Retina (tissue), 1 donor: ENCODE data around the gene MCM5.

Experiments
- DNase-seq: peaks from one replicate; pipeline ENCODE4 v3.0.0-alpha.2; 2016

MCM5 gene

DNA sequence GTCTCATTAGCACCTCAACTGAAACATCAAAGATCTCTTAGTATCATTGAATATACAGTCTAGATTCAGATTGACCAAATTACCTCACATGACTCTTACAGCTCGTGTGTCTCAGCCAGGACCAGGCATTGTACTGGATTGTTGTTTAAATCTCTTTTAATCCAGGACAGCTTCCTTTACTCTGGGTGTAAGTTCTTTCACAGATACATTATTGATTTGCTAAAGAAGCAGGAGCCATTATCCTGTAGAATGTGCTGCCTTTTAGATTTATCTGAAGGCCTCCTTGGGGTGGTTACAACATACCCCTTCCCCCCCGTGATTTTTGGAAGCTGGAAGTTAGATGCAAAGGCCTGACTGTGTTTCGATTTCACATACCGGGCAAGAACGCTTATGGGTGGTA, 4.2 kb downstream of the MCM5 start:
- DNase-seq = no peak

GRCh38 chr22:35406443-35406842, 6.5 kb downstream of the MCM5 start:
- DNase-seq = no peak

GRCh38 chr22:35407362-35407761, 7.4 kb downstream of the MCM5 start:
- DNase-seq = no peak

DNA sequence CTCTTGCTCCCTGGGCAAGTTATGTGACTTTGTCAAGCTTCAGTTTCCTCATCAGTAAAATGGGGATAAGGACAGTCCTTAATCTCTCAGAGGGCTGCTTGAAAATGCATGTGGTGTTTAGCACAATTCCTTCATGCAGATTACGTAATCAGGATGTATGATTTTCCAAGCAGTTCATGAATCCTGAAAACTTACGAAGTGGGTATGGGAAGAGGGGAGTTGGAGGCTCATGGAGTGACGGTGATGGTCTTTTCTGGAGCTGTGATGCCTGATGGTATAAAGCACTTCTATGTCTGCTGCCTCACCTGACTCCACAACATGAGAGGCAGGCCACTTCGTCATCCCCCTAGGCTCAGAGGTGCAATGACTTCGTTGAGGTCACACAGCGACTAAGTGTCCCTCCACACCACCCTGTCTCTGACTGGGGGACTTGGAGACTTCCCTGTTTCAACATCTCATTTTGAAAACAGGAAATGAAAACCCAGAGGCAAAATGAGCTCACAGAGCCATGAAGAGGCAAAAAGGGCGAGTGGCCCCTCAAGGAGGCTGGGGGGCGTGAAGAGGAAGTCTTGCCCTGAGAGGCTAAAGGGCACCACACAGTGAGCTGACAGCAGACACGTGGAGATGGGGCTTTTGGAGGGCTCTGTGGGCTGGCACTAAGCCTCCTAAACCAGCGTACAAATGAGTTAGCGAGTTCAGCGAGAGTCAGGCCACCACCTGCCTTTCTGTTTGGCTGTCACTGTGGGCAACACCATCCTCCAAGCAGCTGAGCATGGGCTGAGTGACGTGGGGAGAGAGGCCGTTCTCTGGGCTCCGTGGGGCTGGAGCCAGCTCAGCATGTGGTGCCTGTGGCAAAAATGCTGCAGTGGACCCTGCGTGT, 10.1 kb downstream of the MCM5 start:
- no peak for DNase-seq

DNA sequence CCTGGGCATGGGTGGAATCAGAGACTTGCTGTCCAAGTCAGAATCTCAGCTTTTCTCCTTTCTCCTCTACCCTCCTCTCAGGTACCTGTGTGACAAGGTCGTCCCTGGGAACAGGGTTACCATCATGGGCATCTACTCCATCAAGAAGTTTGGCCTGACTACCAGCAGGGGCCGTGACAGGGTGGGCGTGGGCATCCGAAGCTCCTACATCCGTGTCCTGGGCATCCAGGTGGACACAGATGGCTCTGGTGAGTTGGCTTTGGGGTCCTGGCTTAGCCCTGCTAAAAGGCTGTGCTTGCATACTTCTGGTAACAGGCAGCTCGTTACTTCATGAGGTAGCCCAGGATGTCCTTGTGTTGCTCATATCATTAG, 10.7 kb downstream of the MCM5 start:
- no peak for DNase-seq

GRCh38 chr22:35411102-35411501, 11.2 kb downstream of the MCM5 start:
- no peak for DNase-seq

DNA sequence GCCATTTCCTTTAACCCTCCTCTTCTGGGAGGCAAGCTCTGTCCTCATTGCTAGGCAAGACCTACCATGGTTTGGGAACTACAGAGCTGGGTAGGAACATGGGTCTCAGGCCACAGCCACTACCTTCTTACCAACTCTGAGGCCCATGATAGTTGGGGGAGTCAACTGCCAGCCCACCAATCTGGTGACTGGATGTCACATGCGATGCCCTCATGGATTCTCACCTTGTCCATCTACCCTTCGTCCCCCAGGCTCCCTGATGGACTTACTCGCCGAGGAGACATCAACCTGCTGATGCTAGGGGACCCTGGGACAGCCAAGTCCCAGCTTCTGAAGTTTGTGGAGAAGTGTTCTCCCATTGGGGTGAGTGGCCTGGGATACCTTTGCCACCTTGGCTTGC, 13.7 kb downstream of the MCM5 start:
- no peak for DNase-seq

- DNase-seq = no peak
Measured at GRCh38 chr22:35417606-35418005, 17.7 kb downstream of the MCM5 start.

DNA sequence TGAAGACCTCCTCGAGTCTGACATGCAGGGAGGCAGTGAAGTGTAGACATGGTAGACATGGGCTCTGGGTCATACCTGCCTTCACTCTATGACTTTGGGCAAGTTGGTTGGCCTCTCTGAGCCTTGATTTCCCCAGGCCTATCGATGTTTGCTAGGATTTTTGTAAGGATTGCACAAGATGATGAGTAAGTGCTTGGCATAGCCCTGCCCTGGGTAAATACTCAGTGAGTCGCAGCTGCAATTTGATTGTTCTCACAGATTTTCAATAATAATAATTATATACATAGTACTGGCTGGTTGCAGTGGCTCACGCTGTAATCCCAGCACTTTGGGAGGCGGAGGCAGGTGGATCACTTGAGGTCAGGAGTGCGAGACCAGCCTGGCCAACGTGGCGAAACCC, 18.1 kb downstream of the MCM5 start:
- DNase-seq = no peak

GRCh38 chr22:35418731-35419130, 18.8 kb downstream of the MCM5 start:
- DNase-seq = no peak

- DNase-seq = no peak
Measured at GRCh38 chr22:35419756-35420155, 19.8 kb downstream of the MCM5 start.

GRCh38 chr22:35421121-35421520, 21.2 kb downstream of the MCM5 start:
- no peak for DNase-seq

DNA sequence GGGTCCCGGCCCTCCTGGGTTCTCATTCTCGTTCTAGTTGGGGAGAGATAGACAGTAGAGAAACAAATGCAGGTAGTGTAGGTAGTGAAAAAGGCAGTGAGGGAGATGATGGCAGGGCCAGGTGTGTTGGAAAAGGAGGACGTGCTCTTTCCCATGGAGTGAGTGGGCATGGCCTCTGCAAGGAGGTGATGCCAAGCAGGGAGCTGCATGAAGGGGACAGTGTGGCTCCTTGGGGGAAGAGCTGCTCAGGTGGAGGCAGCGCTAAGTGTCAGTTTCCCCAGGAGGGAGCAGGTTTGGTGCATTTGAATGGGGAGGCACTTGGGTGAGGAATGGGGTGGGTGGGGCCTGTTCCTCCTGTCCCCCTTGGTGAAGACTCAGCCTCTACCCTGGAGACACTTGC, 22.2 kb downstream of the MCM5 start:
- DNase-seq = no peak

- no peak for DNase-seq
Measured at GRCh38 chr22:35422936-35423335, 23.0 kb downstream of the MCM5 start.

DNA sequence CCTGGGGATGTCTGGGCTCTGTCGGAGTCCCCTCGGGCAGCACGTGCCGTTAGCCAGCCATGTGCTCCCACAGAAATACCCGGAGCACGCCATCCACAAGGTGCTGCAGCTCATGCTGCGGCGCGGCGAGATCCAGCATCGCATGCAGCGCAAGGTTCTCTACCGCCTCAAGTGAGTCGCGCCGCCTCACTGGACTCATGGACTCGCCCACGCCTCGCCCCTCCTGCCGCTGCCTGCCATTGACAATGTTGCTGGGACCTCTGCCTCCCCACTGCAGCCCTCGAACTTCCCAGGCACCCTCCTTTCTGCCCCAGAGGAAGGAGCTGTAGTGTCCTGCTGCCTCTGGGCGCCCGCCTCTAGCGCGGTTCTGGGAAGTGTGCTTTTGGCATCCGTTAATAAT, 24.1 kb downstream of the MCM5 start:
- no peak for DNase-seq

- DNase-seq = no peak
Measured at GRCh38 chr22:35424761-35425160, 24.8 kb downstream of the MCM5 start.

DNA sequence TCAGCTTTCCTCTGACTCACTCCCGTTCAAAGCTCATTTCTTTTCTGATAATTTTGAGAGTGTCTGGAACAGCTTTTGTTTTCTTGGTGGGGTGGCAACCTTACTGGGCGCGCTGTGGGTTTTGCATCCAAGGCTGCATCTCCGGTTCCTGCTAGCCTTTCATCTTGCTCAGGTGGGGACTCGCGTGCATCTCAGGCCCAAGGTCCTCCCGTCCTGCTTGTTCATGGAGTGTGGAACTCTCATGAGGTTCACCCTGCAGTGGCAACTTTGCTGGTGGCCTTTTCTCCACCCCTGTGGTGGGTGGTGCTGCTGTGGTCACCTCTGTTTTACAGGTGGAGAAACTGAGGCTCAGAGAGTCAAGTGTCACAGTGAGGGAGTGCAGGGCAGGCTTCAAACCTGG, 25.6 kb downstream of the MCM5 start:
- DNase-seq = no peak

DNA sequence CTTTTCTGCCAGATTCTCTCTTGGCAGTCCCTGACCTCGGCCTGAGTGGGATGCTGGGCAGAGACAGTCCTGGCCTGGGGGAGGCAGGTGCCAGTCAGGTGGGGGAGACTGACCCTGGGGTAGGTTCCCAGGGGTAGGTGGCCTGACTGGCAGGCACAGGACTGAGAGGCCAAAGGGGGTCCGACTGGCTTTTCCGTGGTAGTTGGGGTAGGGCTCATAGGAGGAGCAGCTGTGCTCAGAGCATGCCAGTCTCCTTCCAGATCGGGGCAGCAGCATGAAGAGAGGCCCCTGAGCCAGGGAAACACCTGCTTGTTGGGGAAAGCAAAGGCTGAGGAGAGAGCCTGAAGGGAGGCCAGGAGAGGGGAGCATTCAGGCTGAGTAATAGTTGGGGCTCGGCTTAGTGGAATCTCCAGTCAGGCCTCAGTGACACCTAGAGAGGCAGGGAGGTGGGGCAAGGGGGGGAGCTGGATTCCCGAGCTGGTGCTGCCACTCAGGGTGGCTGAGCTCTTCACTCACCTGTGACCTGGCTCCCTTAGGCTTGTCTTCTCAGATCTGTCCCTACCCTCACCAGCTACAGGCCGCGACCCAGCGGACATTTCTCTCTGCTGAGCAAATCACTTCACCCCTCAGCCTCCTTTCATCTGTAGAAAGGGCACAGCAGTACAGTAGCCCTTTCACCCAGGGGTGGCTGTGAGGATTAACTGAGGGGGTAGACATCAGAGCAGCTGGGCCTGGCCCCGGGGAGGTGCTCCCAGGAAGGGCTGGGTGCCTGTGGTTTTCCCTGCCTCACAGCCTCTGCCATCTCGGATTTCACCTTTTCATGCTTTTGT, 26.2 kb downstream of the MCM5 start:
- no peak for DNase-seq

- no peak for DNase-seq
Measured at GRCh38 chr22:35426801-35427140, 26.8 kb downstream of the MCM5 start.

DNA sequence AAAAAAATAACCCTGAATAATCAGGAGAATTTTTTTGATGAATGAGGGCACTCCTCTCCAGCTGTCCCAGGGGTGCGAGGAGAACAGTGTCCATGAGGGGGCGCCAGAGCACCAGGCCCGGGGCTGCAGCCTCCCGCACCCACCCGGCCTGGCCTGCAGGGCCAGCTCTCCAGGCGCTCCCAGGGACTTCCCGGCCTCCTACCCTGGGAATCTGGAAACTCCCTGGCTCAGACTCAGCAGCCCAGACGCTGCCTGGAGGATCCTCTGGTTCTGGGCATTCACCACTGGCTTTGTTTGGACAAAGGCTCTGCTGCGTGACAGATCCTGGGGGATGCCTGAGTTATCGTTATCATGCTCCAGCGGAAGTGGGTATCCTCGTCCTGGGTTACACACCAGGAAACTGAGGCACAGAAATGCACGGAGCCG, 31.0 kb downstream of the MCM5 start:
- DNase-seq = peak; percentile 87

DNA sequence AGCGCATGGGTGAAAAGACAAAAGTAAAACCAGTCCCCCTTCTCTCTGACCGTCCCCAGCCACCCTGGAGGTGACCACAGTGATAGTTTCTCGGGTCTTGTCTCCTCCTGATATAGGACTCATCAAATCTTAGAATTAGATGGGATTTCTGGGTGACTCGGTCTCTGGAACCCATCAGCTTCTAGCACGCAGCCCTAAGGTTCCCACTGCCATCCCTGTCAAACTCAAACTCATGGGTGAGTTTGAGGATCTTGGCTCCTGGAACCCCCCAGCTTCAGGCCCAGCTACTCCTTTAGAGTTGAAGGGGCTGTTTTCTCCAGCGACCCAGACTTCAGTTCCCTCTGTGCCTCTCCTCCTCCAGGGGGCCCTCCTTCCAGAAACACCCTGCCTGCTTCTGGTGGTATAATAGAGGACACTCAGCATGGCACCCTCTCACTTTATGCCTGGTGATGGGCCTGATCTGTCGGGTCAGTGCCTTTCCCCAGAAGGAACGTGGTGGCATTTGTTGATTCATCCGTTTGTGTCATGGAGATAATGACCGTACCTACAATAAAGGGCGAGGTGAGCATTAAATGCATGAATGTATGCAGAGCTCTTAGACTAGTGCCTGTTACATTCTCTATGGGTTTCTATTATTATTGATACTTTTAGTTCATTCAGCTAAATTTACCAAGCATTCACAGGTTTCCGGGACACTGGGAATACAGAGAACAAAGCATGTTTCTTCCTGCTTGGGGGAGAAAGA, 31.7 kb downstream of the MCM5 start:
- DNase-seq = no peak

GRCh38 chr22:35432228-35432905, 32.4 kb downstream of the MCM5 start:
- DNase-seq = no peak
